ENCODE measurements around the gene TSSC4.

Gene TSSC4

GRCh38 chr11:2452321-2453012, 51.9 kb downstream of the TSSC4 start:
- no peaks in the 10 kb centered on the region for H3F3A ChIP-seq (ENCODE audit: control insufficient read depth, insufficient read depth)
- no peak overlapping the region for H3K4me2 ChIP-seq (ENCODE audit: low read length)
- no peaks in the 10 kb centered on the region for H3K9me2 ChIP-seq (replicated peaks; ENCODE audit: control insufficient read depth, low read length)
- H3K36me3 ChIP-seq (ENCODE audit: control insufficient read depth, low read length): no peaks in the 10 kb centered on the region
- no peak for TF ChIP-seq CTCF (IDR thresholded peaks at IDR 0.05; ENCODE audit: low read depth, low read length, poor library complexity, severe bottlenecking)
- TF ChIP-seq EZH2phosphoT487 (IDR thresholded peaks at IDR 0.05; ENCODE audit: borderline replicate concordance, low read length): no peak
- peaks cover 5% of the 10 kb centered on the region for H3K4me1 ChIP-seq (ENCODE audit: control insufficient read depth, low read length)
- H3K27ac ChIP-seq (ENCODE audit: low read depth, low read length): no peak overlapping the region
- H3K9me3 ChIP-seq (ENCODE audit: control insufficient read depth, insufficient read depth, low read length): no peaks in the 10 kb centered on the region
- H3K79me2 ChIP-seq (ENCODE audit: control insufficient read depth, low read length): no peaks in the 10 kb centered on the region
- no peaks in the 10 kb centered on the region for H3K27me3 ChIP-seq (ENCODE audit: control insufficient read depth, low read length)
- H4K20me1 ChIP-seq (ENCODE audit: control insufficient read depth, insufficient read depth, low read depth, low read length): no peaks in the 10 kb centered on the region
- no peak overlapping the region for H3K4me3 ChIP-seq (ENCODE audit: low read length)

GRCh38 chr11:2453436-2453835, 52.9 kb downstream of the TSSC4 start:
- Histone ChIP-seq H3K4me2 (ENCODE audit: low read length) (no peak overlapping the region), H3K27ac (ENCODE audit: low read depth, low read length) (no peak overlapping the region), H3K79me2 (ENCODE audit: control insufficient read depth, low read length) (no peaks in the 10 kb centered on the region), H3K9me3 (ENCODE audit: control insufficient read depth, insufficient read depth, low read length) (no peaks in the 10 kb centered on the region), H3F3A (ENCODE audit: control insufficient read depth, insufficient read depth) (no peaks in the 10 kb centered on the region), H3K27me3 (ENCODE audit: control insufficient read depth, low read length) (no peaks in the 10 kb centered on the region), H3K4me1 (ENCODE audit: control insufficient read depth, low read length) (no peaks in the 10 kb centered on the region), H3K9me2 (replicated peaks; ENCODE audit: control insufficient read depth, low read length) (no peaks in the 10 kb centered on the region), H4K20me1 (ENCODE audit: control insufficient read depth, insufficient read depth, low read depth, low read length) (no peaks in the 10 kb centered on the region), H3K4me3 (ENCODE audit: low read length) (no peak overlapping the region), H3K36me3 (ENCODE audit: control insufficient read depth, low read length) (no peaks in the 10 kb centered on the region)
- TF ChIP-seq CTCF (IDR thresholded peaks at IDR 0.05; ENCODE audit: low read depth, low read length, poor library complexity, severe bottlenecking): no peak
- no peak for TF ChIP-seq EZH2phosphoT487 (IDR thresholded peaks at IDR 0.05; ENCODE audit: borderline replicate concordance, low read length)

Measured in DOHH2 (cell line).